K562 (cell line): ENCODE measurements around the gene SMAD7.

ENCODE experiments used
- BRD4 ChIP-seq: fragments of 200-600 bp; sonication (generic); IDR thresholded peaks from 2 replicates; pipeline ENCODE4 v1.6.1; 2017; ENCODE audit warnings: inconsistent platforms
- CTCF ChIP-seq, 3 experiments: IDR thresholded peaks in 2 of 3; conservative IDR thresholded peaks in 1 of 3; 2 replicates each; pipeline ENCODE4 v1.5.1; 2011 to 2012; ENCODE audit warnings: low read length in 3 of 3, mild to moderate bottlenecking in 3 of 3, control low read depth in 2 of 3, improper control_type of control experiment in 1 of 3, inconsistent platforms in 1 of 3, low read depth in 1 of 3, mixed read lengths in 1 of 3, moderate library complexity in 1 of 3; ENCODE audit not compliant: insufficient read depth in 2 of 3
- ESRRA ChIP-seq: fragments of 450-650 bp; IDR thresholded peaks from 2 replicates; pipeline ENCODE4 v1.6.1; 2014; ENCODE audit warnings: low read depth, mild to moderate bottlenecking, moderate library complexity, borderline replicate concordance
- JUND ChIP-seq, 2 experiments: IDR thresholded peaks; 2 replicates in 1 of 2; 3 replicates in 1 of 2; pipeline ENCODE4 v1.6.1; 2011; ENCODE audit warnings: borderline replicate concordance in 2 of 2, low read depth in 2 of 2, low read length in 2 of 2, improper control_type of control experiment in 1 of 2, missing biosample characterization in 1 of 2, missing genetic modification characterization in 1 of 2, missing genetic modification reagents in 1 of 2
- PHF21A ChIP-seq: fragments of 450-650 bp; IDR thresholded peaks from 2 replicates; pipeline ENCODE4 v1.6.1; 2017; ENCODE audit warnings: low read depth, borderline replicate concordance
- TAF1 ChIP-seq: IDR thresholded peaks from 2 replicates; pipeline ENCODE4 v1.6.1; 2011; ENCODE audit warnings: mild to moderate bottlenecking, low read length, moderate library complexity; ENCODE audit not compliant: insufficient read depth, control insufficient read depth, severe bottlenecking; ENCODE audit errors: extremely low read depth

- TF ChIP-seq TAF1 (no peak), JUND (IDR thresholded peaks at IDR 0.05; ENCODE audit: borderline replicate concordance, low read depth, low read length) (no peak), JUND (tag; IDR thresholded peaks at IDR 0.05; ENCODE audit: borderline replicate concordance, low read depth, low read length) (no peak), PHF21A (no peak), CTCF (IDR thresholded peaks at IDR 0.05 in 2 of 3, conservative IDR thresholded peaks at IDR 0.05 in 1 of 3; ENCODE audit: insufficient read depth in 2 of 3, low read depth in 1 of 3, low read length in 3 of 3) (no peak), ESRRA (no peak), BRD4 (no peak)
Observed at GRCh38 chr18:48944634-48945033, 6.1 kb downstream of the SMAD7 start.
